HEK293 (cell line): Measurements from ENCODE around the gene ROR2.
A peak's percentile ranks its signal among the peaks of the same experiment; 100 is the strongest.

ENCODE experiments used
- CTCF ChIA-PET: fragments of 350-600 bp; formaldehyde crosslinking; extraction: SDS; loops from one replicate; lab custom pipeline; 2021; ENCODE audit warnings: antibody characterized with exemption; lab: Yijun Ruan, JAX
- POLR2A ChIA-PET: fragments of 300-600 bp; formaldehyde crosslinking; extraction: SDS; loops from one replicate; lab custom pipeline; 2020; ENCODE audit warnings: antibody characterized with exemption, inconsistent platforms; lab: Yijun Ruan, JAX
- H3K27ac ChIP-seq: fragments of 200-500 bp; sonication (Bioruptor generic); 2 replicates; pipeline ENCODE4 v1.5.1; 2014; ENCODE audit warnings: low read depth, low read length, control low read depth, inconsistent platforms; ENCODE audit errors: extremely low read depth
- H3K36me3 ChIP-seq, 2 experiments: fragments of 200-500 bp in 1 of 2; sonication (Bioruptor generic) in 1 of 2; 1 replicate in 1 of 2; 2 replicates in 1 of 2; pipeline ENCODE4 v1.5.1; 2014 to 2017; ENCODE audit warnings: inconsistent platforms in 2 of 2, low read length in 2 of 2; ENCODE audit not compliant: control insufficient read depth in 2 of 2, insufficient read depth in 1 of 2
- H3K4me1 ChIP-seq: fragments of 200-500 bp; sonication (Bioruptor generic); 2 replicates; pipeline ENCODE4 v1.5.1; 2014; ENCODE audit warnings: mild to moderate bottlenecking, low read length, inconsistent platforms; ENCODE audit not compliant: control insufficient read depth, insufficient read depth
- H3K4me3 ChIP-seq: 2 replicates; pipeline ENCODE4 v1.5.1; 2011; ENCODE audit warnings: low read depth, mild to moderate bottlenecking, control low read depth, low read length, moderate library complexity
- H3K9me3 ChIP-seq: fragments of 200-500 bp; sonication (Bioruptor generic); 2 replicates; pipeline ENCODE4 v1.5.1; 2014; ENCODE audit warnings: low read depth, low read length, inconsistent platforms; ENCODE audit not compliant: control insufficient read depth, insufficient read depth
- GLIS2 ChIP-seq: fragments of 450-650 bp; formaldehyde crosslinking; IDR thresholded peaks from 2 replicates; pipeline ENCODE4 v1.5.1; 2016; ENCODE audit warnings: missing biosample characterization, missing genetic modification characterization
- MEIS1 ChIP-seq: sonication (generic); formaldehyde crosslinking; IDR thresholded peaks from 2 replicates; pipeline ENCODE4 v1.8.1; 2022; ENCODE audit warnings: missing genetic modification reagents, mild to moderate bottlenecking, borderline replicate concordance
- OSR2 ChIP-seq: fragments of 450-650 bp; formaldehyde crosslinking; IDR thresholded peaks from 2 replicates; pipeline ENCODE4 v1.5.1; 2016; ENCODE audit warnings: missing biosample characterization, missing genetic modification characterization
- PRDM4 ChIP-seq: fragments of 450-650 bp; formaldehyde crosslinking; IDR thresholded peaks from 2 replicates; pipeline ENCODE4 v1.5.1; 2017; ENCODE audit warnings: missing biosample characterization, missing genetic modification characterization
- PRDM6 ChIP-seq: fragments of 450-650 bp; formaldehyde crosslinking; IDR thresholded peaks from 2 replicates; pipeline ENCODE4 v1.5.1; 2017; ENCODE audit warnings: missing biosample characterization, missing genetic modification characterization
- ZBTB26 ChIP-seq: fragments of 450-650 bp; formaldehyde crosslinking; optimal IDR thresholded peaks from 2 replicates; pipeline ENCODE3; 2016; ENCODE audit warnings: missing biosample characterization, mild to moderate bottlenecking, missing genetic modification characterization
- ZEB2 ChIP-seq: fragments of 450-650 bp; formaldehyde crosslinking; IDR thresholded peaks from 2 replicates; pipeline ENCODE4 v1.5.1; 2016; ENCODE audit warnings: missing biosample characterization, missing genetic modification characterization
- ZFP37 ChIP-seq: fragments of 450-650 bp; formaldehyde crosslinking; IDR thresholded peaks from 2 replicates; pipeline ENCODE4 v1.5.1; 2016; ENCODE audit warnings: missing biosample characterization, missing genetic modification characterization
- ZIC2 ChIP-seq: fragments of 450-650 bp; formaldehyde crosslinking; IDR thresholded peaks from 2 replicates; pipeline ENCODE4 v1.5.1; 2016; ENCODE audit warnings: missing biosample characterization, missing genetic modification characterization
- ZNF16 ChIP-seq: fragments of 450-650 bp; formaldehyde crosslinking; IDR thresholded peaks from 2 replicates; pipeline ENCODE4 v1.5.1; 2016; ENCODE audit warnings: low read depth, missing biosample characterization, missing genetic modification characterization
- ZNF169 ChIP-seq: fragments of 450-650 bp; formaldehyde crosslinking; IDR thresholded peaks from 2 replicates; pipeline ENCODE4 v1.5.1; 2016; ENCODE audit warnings: missing biosample characterization, missing genetic modification characterization
- ZNF18 ChIP-seq: fragments of 450-650 bp; formaldehyde crosslinking; IDR thresholded peaks from 2 replicates; pipeline ENCODE4 v1.5.1; 2016; ENCODE audit warnings: missing biosample characterization, missing genetic modification characterization
- ZNF274 ChIP-seq, 2 experiments: fragments of 200-500 bp in 1 of 2; fragments of 450-650 bp in 1 of 2; sonication (Bioruptor generic) in 1 of 2; formaldehyde crosslinking in 1 of 2; IDR thresholded peaks; 2 replicates each; pipeline versions ENCODE4 v1.5.1 to v1.6.1; 2014 to 2016; ENCODE audit warnings: borderline replicate concordance in 1 of 2, inconsistent platforms in 1 of 2, low read length in 1 of 2, missing biosample characterization in 1 of 2, missing genetic modification characterization in 1 of 2
- ZNF366 ChIP-seq: fragments of 450-650 bp; formaldehyde crosslinking; conservative IDR thresholded peaks from 2 replicates; pipeline ENCODE4 v1.5.1; 2016; ENCODE audit warnings: missing biosample characterization, missing genetic modification characterization
- ZNF398 ChIP-seq: fragments of 450-650 bp; formaldehyde crosslinking; IDR thresholded peaks from 2 replicates; pipeline ENCODE4 v1.5.1; 2017; ENCODE audit warnings: missing biosample characterization, missing genetic modification characterization
- ZNF558 ChIP-seq: fragments of 450-650 bp; formaldehyde crosslinking; IDR thresholded peaks from 2 replicates; pipeline ENCODE4 v1.5.1; 2016; ENCODE audit warnings: missing biosample characterization, missing genetic modification characterization
- ZNF610 ChIP-seq: fragments of 450-650 bp; formaldehyde crosslinking; IDR thresholded peaks from 2 replicates; pipeline ENCODE4 v1.5.1; 2016; ENCODE audit warnings: missing biosample characterization, missing genetic modification characterization, borderline replicate concordance
- ZNF629 ChIP-seq: fragments of 450-650 bp; formaldehyde crosslinking; IDR thresholded peaks from 2 replicates; pipeline ENCODE4 v1.5.1; 2017; ENCODE audit warnings: missing biosample characterization, missing genetic modification characterization
- ZNF664 ChIP-seq: fragments of 450-650 bp; formaldehyde crosslinking; IDR thresholded peaks from 2 replicates; pipeline ENCODE4 v1.5.1; 2016; ENCODE audit warnings: missing biosample characterization, missing genetic modification characterization
- ZNF677 ChIP-seq: fragments of 450-650 bp; IDR thresholded peaks from 2 replicates; pipeline ENCODE4 v1.5.0; 2018; ENCODE audit warnings: missing biosample characterization, mild to moderate bottlenecking, missing genetic modification characterization, moderate library complexity
- ZNF837 ChIP-seq: fragments of 450-650 bp; formaldehyde crosslinking; IDR thresholded peaks from 2 replicates; pipeline ENCODE4 v1.5.1; 2016; ENCODE audit warnings: missing biosample characterization, missing genetic modification characterization
- ZNF843 ChIP-seq: fragments of 450-650 bp; formaldehyde crosslinking; IDR thresholded peaks from 2 replicates; pipeline ENCODE4 v1.5.1; 2016; ENCODE audit warnings: missing biosample characterization, missing genetic modification characterization
- ZSCAN23 ChIP-seq: fragments of 450-650 bp; formaldehyde crosslinking; IDR thresholded peaks from 2 replicates; pipeline ENCODE4 v1.5.1; 2016; ENCODE audit warnings: missing biosample characterization, missing genetic modification characterization
- ZSCAN4 ChIP-seq: fragments of 450-650 bp; formaldehyde crosslinking; IDR thresholded peaks from 2 replicates; pipeline ENCODE4 v1.5.1; 2017; ENCODE audit warnings: missing biosample characterization, missing genetic modification characterization
- ZXDB ChIP-seq: fragments of 450-650 bp; formaldehyde crosslinking; IDR thresholded peaks from 2 replicates; pipeline ENCODE4 v1.5.1; 2016; ENCODE audit warnings: missing biosample characterization, missing genetic modification characterization
- TF ChIP-seq, protein P1 (sequence below): fragments of 450-650 bp; formaldehyde crosslinking; IDR thresholded peaks from 2 replicates; pipeline ENCODE4 v1.5.1; 2016; ENCODE audit warnings: missing biosample characterization, missing genetic modification characterization

ROR2 gene

GRCh38 chr9:91817493-91818224 lies 132.4 kb downstream of the ROR2 start (continued):
- TF ChIP-seq ZNF16 (tag by site-specific recombination) (no peak), ZEB2 (tag by site-specific recombination) (0 out of 2 replicates have a peak, but pooled peaks have one; percentile 35), ZNF366 (tag by site-specific recombination) (peak; percentile 64), ZNF558 (tag by site-specific recombination) (peak; percentile 32; the same call in 1 of the 2 replicates), ZNF610 (tag by site-specific recombination) (no peak), GLIS2 (tag by site-specific recombination) (0 out of 2 replicates have a peak, but pooled peaks have one; percentile 18), ZNF18 (tag by site-specific recombination) (no peak), PRDM4 (tag by site-specific recombination) (no peak), ZNF677 (tag by site-specific recombination) (no peak), ZFP37 (tag by site-specific recombination) (no peak), ZNF274 (IDR thresholded peaks at IDR 0.05; ENCODE audit: low read length) (no peak), ZNF274 (tag by site-specific recombination; IDR thresholded peaks at IDR 0.05; ENCODE audit: borderline replicate concordance) (no peak), ZIC2 (tag by site-specific recombination) (no peak), ZNF837 (no peak), ZXDB (peak; percentile 31), OSR2 (no peak), ZNF629 (0 out of 2 replicates have a peak, but pooled peaks have one; percentile 40), ZNF398 (peak; percentile 97)
- TF ChIP-seq, all 188 proteins: peak for 24

GRCh38 chr9:91817106-91817492 lies 132.9 kb downstream of the ROR2 start:
- POLR2A ChIA-PET, result interaction anchor here (0.6 kb wide), 1 partner anchor 649 kb away, joined by 4 read pairs; no protein-coding TSS in a partner anchor
- Histone ChIP-seq H3K9me3 (no peaks in the 10 kb centered on the region), H3K36me3 (no peaks in the 10 kb centered on the region), H3K27ac (peak overlapping the region; percentile 58; the same call in 1 of the 2 replicates), H3K4me1 (peaks cover 2% of the 10 kb centered on the region; the same call in 1 of the 2 replicates), H3K4me3 (no peak overlapping the region)
- CTCF ChIA-PET, result no interaction called here
- TF ChIP-seq ZSCAN23 (tag by site-specific recombination) (no peak), ZNF843 (tag by site-specific recombination) (no peak), MEIS1 (CRISPR knock-in tag) (no peak), ZNF169 (tag by site-specific recombination) (no peak), ZNF664 (tag by site-specific recombination) (no peak), ZBTB26 (tag by site-specific recombination) (no peak), ZSCAN4 (no peak), PRDM6 (tag by site-specific recombination) (no peak)
- TF ChIP-seq, protein P1, sequence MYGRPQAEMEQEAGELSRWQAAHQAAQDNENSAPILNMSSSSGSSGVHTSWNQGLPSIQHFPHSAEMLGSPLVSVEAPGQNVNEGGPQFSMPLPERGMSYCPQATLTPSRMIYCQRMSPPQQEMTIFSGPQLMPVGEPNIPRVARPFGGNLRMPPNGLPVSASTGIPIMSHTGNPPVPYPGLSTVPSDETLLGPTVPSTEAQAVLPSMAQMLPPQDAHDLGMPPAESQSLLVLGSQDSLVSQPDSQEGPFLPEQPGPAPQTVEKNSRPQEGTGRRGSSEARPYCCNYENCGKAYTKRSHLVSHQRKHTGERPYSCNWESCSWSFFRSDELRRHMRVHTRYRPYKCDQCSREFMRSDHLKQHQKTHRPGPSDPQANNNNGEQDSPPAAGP (tag by site-specific recombination), result no peak
